HUDEP-2 (cell line): Measurements from ENCODE around the gene CPLANE1.

ENCODE experiments used
- DNase-seq, 76 experiments: peaks; one replicate each; lab custom pipeline; 2025; ENCODE audit not compliant: unreplicated experiment in 76 of 76; lab: John Stamatoyannopoulos, UW

The CPLANE1 gene

DNA sequence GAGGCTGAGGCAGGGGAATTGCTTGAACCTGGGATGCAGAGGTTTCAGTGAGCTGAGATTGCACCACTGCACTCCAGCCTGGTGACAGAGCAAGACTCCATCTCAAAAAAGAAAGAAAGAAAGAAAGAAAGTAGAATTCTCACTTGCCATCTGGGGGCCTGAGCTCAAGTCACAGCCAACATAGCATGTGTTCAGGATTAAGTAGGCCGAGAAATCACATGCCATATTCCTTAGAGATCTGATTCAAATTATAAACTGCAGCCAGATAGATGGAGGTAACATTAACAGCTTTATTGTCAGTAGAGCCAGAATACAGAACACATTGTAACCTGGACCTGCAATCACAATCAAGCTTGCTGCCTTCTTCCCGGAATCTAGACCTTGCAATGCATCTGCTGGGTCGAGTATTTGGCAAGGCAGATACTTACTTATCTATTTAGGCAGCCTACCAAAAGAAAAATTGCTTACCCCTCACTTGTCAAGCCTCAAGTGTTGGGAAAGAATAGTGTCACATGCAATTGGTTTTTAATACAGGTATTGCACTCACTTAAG is 173.7 kb downstream of the CPLANE1 start:
- DNase-seq = no peak

DNA sequence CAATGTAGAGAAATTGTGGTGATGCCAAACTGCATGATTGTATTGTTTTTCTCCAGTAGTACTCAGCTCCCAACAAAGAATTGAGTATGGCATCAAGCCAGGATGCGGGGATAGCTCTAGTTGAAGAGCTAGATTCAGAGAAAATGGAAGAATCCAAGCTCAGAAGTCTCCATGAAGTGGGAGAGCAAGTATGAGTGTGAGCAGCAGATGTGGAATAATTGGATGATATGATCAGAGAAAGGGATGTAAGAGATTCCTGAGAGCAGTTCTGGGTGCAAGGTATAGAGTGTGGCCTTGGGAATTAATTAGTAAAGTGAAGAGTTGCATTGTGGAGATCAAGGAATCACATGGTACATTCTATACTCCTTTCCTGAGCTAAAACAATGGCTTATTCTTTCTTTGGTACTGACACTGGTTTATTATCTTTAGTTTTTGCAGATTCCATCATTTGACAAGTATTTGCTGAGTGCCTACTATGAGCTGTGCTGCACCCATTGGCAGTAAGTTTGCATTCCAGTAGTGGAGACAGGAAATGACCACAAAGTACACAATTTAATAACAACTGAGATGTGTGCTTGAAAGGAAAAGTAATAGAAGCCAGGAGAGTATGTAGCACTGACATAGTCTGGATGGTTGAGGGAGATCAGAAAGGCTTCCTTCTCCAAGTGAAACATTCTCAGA is 177.1 kb downstream of the CPLANE1 start:
- DNase-seq = no peak

DNA sequence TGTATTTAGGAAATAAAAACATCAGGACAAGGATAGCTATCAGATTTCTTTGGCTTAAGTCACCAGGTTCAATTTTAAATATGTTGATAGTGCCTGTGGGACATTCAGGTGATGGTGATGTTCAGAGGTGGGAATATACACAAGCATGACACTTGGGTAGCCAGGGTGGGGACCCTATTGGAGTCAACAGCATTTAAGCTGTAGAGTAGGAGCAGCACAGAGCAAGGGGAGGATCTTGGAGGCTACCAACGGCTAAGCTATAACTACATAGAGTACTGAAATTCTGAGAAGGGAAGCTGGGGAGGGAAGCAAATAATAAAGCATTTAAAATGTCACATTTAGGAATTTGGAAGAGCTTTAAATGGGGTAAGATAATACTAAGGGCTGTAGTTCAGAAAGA is 177.7 kb downstream of the CPLANE1 start:
- no peak for DNase-seq

DNA sequence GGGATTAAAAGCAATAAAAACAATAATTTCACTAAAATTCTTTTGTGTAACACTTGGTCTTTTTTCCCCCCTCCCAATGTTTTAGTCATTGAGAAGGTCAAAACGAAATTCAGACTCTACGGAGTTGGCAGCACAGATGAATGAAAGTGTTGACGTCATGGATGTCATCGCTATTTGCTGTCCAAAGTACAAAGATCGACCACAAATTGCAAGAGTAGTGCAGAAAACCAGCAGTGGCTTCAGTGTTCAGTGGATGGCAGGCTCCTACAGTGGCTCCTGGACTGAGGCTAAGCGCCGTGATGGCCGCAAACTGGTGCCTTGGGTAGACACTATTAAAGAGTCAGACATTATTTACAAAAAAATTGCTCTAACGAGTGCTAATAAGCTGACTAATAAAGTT is 184.7 kb downstream of the CPLANE1 start:
- no peak for DNase-seq

DNA sequence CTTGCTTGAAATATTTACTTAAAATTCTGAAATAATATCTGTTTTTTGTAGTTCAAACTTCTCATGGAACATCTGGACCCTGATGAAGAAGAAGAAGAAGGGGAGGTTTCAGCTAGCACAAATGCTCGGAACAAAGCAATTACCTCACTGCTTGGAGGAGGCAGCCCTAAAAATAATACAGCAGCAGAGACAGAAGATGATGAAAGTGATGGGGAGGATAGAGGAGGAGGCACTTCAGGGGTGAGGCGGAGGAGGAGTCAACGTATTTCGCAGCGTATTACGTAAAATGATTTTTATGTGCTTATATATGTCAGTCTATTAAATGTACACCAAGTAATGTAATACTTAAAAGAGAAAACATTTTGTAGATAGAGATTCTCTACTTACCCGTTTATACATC is 185.4 kb downstream of the CPLANE1 start:
- DNase-seq = no peak

DNA sequence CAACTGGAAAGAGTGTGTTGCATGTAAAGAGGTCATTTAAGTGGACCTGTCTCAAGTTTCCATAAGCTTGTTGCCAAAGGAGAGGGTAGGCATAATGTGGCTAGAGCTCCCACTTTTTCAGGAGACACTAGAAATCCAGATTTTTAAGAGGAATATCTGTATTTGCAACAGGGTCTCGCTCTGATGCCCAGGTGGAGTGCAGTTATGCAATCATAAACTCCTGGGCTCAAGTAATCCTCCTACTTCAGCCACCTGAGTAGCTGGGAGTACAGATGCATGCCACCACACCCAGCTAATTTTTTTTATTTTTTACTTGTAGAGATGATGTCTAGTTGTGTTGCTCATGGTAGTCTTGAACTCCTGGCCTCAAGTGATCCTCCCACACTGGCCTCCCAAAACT is 189.1 kb downstream of the CPLANE1 start:
- no peak for DNase-seq

DNA sequence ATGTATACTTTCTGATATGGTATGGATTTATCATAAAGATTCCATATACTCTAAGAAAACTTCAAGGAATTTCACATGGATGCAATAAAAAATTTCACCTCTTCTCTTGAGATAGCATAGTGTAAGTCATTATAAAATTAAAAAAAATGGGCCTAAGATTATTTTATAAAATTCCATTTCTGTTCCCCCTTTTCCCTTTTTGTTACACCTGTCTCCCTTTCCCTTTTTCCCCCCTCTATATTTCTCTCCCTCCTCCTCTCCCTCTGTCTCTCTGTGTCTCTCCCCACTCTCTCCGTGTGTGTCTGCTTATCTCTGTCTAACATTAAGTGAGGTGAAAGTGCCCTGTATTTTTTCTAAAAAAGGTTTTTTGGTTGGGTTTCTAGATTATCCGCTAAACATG is 192.4 kb downstream of the CPLANE1 start:
- DNase-seq = no peak
